ENCODE results near the gene TMC3. TPM values are rescaled to one million over a fixed set of nuclear protein-coding genes. Genes with fewer than 3 reads are reported as not detected.

Gene TMC3
- total and polyA plus RNA-seq, 2 of the 13 experiments (the other 11 are each of a cell fraction or from before 2014, with no cell fraction given) = not detected

DNA sequence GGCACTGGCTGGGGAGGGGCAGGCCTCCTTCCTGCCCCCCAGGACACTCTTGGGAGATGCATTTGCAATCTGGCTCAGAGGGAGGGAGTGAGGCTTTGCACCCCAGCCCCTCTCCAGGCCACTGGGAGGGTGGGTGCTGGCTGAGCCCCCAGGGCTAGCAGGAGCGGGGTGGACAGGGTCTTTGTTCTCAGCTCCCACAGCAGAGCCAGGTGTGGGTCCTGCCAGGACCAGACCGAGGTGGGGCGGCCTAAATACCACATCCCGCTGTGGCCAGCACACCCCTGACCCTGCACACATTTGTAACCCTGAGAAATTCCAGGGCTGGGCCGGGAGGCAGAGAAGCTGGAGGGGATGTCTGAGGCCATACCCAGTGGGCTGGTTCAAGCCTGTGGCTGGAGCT, 91.1 kb downstream of the TMC3 start (continued):
- TF ChIP-seq, protein P1, sequence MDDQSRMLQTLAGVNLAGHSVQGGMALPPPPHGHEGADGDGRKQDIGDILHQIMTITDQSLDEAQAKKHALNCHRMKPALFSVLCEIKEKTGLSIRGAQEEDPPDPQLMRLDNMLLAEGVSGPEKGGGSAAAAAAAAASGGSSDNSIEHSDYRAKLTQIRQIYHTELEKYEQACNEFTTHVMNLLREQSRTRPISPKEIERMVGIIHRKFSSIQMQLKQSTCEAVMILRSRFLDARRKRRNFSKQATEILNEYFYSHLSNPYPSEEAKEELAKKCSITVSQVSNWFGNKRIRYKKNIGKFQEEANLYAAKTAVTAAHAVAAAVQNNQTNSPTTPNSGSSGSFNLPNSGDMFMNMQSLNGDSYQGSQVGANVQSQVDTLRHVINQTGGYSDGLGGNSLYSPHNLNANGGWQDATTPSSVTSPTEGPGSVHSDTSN (CRISPR knock-in tag; IDR thresholded peaks at IDR 0.05; ENCODE audit: borderline replicate concordance) = no peak

DNA sequence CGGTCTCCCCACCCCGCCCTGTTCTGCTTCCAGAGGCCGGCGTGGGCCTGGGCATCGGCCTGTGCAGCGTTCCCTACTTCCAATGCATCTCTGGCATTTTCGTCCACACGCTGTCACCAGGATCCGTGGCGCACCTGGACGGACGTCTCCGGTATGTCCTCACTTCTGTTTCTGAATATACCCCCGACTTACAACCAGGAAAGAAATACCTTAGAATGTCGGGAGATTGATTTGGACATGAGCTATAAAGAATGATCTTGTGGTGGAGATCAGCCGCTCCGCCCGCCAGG, 91.5 kb downstream of the TMC3 start:
- Histone ChIP-seq H3K4me1 (ENCODE audit: insufficient read depth, low read length) (no peaks in the 10 kb centered on the region), H3K9ac (ENCODE audit: insufficient read depth, low read depth, low read length) (no peak overlapping the region), H2AFZ (ENCODE audit: low read length) (no peak overlapping the region), H4K20me1 (ENCODE audit: insufficient read depth, low read length) (no peaks in the 10 kb centered on the region), H3K79me2 (ENCODE audit: insufficient read depth, low read length) (no peaks in the 10 kb centered on the region), H3K36me3 (replicated peaks in 1 of 2; ENCODE audit: control insufficient read depth in 1 of 2, insufficient read depth in 2 of 2, low read length in 2 of 2) (no peaks in the 10 kb centered on the region), H3K4me2 (ENCODE audit: low read depth, low read length) (no peak overlapping the region), H3K4me3 (replicated peaks in 1 of 3; ENCODE audit: insufficient read depth in 1 of 3, low read depth in 2 of 3, low read length in 3 of 3) (no peak overlapping the region), H3K27ac (ENCODE audit: extremely low read length, insufficient read depth, low read length) (no peak overlapping the region), H3K9me3 (ENCODE audit: low read length) (no peaks in the 10 kb centered on the region), H3K27me3 (ENCODE audit: control insufficient read depth in 1 of 2, insufficient read depth in 2 of 2, low read length in 2 of 2) (peaks cover 1 to 28% of the 10 kb centered on the region in 2 experiments; a peak in 2 of 5 replicates)
- TF ChIP-seq SRF (IDR thresholded peaks at IDR 0.05; ENCODE audit: low read depth, low read length) (no peak), ZNF496 (CRISPR knock-in tag; IDR thresholded peaks at IDR 0.05; ENCODE audit: insufficient replicate concordance) (no peak), MBD4 (IDR thresholded peaks at IDR 0.05; ENCODE audit: borderline replicate concordance, low read length) (no peak), CBFB (CRISPR knock-in tag; IDR thresholded peaks at IDR 0.05) (no peak), NPAS2 (CRISPR knock-in tag; IDR thresholded peaks at IDR 0.05; ENCODE audit: borderline replicate concordance) (no peak), ONECUT2 (CRISPR knock-in tag; IDR thresholded peaks at IDR 0.05) (no peak), ZNF44 (CRISPR knock-in tag; IDR thresholded peaks at IDR 0.05) (no peak)
- ChIA-PET CTCF (ENCODE audit: low intra/inter-chr PET ratio, low total read pairs) (no interaction called here), POLR2A (no interaction called here)
- intact Hi-C loops (cut with micrococcal nuclease; ENCODE audit: unreplicated experiment) (no loop called here), in situ Hi-C loops (cut with HindIII; ENCODE audit: extremely low pct_ligation_motif_present, low pct_unique_long_range_greater_than_20kb) (no loop called here)
- FAIRE-seq (no peak), DNase-seq (ENCODE audit: low spot score) (no peak), ATAC-seq (no peak)
- BruUV-seq (replicated peaks) = no TSS peak
- WGBS (ENCODE audit: low lambda C conversion rate) = 54% methylated on average over 18 of the region's 18 CpGs

Data from HepG2 (cell line).